Stomach (tissue), 9 donors: ENCODE measurements around the gene FMN1. TPM values are rescaled to one million over a fixed set of nuclear protein-coding genes. Genes with fewer than 3 reads are reported as not detected.

Experiments used
- DNase-seq, 2 donors: peaks; one replicate each; pipeline versions ENCODE4 v3.0.0 to v3.0.0-alpha.2; 2013 to 2019
- H3K27ac ChIP-seq, 5 donors: fragments of 200-600 bp in 4 of 5; sonication (generic) in 4 of 5; one replicate each; pipeline ENCODE4 v1.5.1; 2013 to 2019; ENCODE audit warnings: mild to moderate bottlenecking in 1 of 5, moderate library complexity in 1 of 5
- H3K27me3 ChIP-seq, 3 donors: fragments of 200-600 bp; sonication (generic); one replicate each; pipeline ENCODE4 v1.5.1; 2017 to 2019; ENCODE audit warnings: mixed run types in 1 of 3
- H3K36me3 ChIP-seq, 4 donors: fragments of 200-600 bp; sonication (generic); 1 replicate in 3 of 4; 2 replicates in 1 of 4; pipeline ENCODE4 v1.5.1; 2016 to 2019
- H3K4me1 ChIP-seq, 4 donors: fragments of 200-600 bp; sonication (generic); one replicate each; pipeline ENCODE4 v1.5.1; 2016 to 2019
- H3K4me3 ChIP-seq, 4 donors: fragments of 200-600 bp; sonication (generic) in 3 of 4; one replicate each; pipeline ENCODE4 v1.5.1; 2016 to 2019; ENCODE audit warnings: mild to moderate bottlenecking in 1 of 4
- H3K9me3 ChIP-seq, 4 donors: fragments of 200-600 bp; sonication (generic); one replicate each; pipeline ENCODE4 v1.5.1; 2016 to 2019
- EP300 ChIP-seq: sonication (generic); formaldehyde crosslinking; IDR thresholded peaks from one replicate; pipeline ENCODE4 v1.6.1; 2017; ENCODE audit warnings: antibody characterized with exemption
- POLR2A ChIP-seq, 4 donors: fragments of 450-650 bp; IDR thresholded peaks; one replicate each; pipeline ENCODE4 v1.6.1; 2016; ENCODE audit warnings: antibody characterized with exemption in 4 of 4, control low read depth in 2 of 4, mild to moderate bottlenecking in 1 of 4, moderate library complexity in 1 of 4
- POLR2AphosphoS5 ChIP-seq, 3 donors: sonication (generic); formaldehyde crosslinking; IDR thresholded peaks; one replicate each; pipeline ENCODE4 v1.6.1; 2016; ENCODE audit warnings: antibody characterized with exemption in 3 of 3
- whole genome bisulfite sequencing, 5 donors: extraction: QIAGEN DNeasy Blood & Tissue Kit in 3 of 5; methylation state at CpG; one replicate each; pipeline versions ENCODE4 v1.1.5 to v1.1.7; 2013 to 2018; 5-methylcytosine and 5-hydroxymethylcytosine counted together
- intact Hi-C: fragments of 100-400 bp; cut with DNase I; formaldehyde crosslinking; loops from one replicate; pipeline ENCODE4 v1.15.1; 2023; ENCODE audit warnings: low total_unique reads
- polyA plus RNA-seq, 3 donors: library from polyadenylated mRNA; stranded (reverse); fragments of 200-250 nt; gene quantifications; one replicate each; pipeline ENCODE4 v1.2.3, GENCODE V29; 2013
- total RNA-seq, 5 donors: library from RNA; depleted of rRNA; stranded (reverse); fragments of >200 nt; gene quantifications; one replicate each; pipeline versions ENCODE4 v1.1.0 to v1.2.3, GENCODE V29; 2014 to 2016
- TF ChIP-seq, protein P1 (sequence below), 7 experiments: fragments of 450-650 bp in 4 of 7; fragments of 200-600 bp in 3 of 7; sonication (generic) in 3 of 7; IDR thresholded peaks; one replicate each; pipeline ENCODE4 v1.5.1; 2016 to 2019; ENCODE audit warnings: antibody characterized with exemption in 7 of 7, control low read depth in 2 of 7, mild to moderate bottlenecking in 1 of 7
- donor health status: healthy with polysubstance abuse.
- donor health status: Bipolar disorder and iron deficiency.
- donor health status: healthy.

The FMN1 gene
- total and polyA plus RNA-seq, 8 donors: 0.40 to 58.0 (median 22.9) TPM

DNA sequence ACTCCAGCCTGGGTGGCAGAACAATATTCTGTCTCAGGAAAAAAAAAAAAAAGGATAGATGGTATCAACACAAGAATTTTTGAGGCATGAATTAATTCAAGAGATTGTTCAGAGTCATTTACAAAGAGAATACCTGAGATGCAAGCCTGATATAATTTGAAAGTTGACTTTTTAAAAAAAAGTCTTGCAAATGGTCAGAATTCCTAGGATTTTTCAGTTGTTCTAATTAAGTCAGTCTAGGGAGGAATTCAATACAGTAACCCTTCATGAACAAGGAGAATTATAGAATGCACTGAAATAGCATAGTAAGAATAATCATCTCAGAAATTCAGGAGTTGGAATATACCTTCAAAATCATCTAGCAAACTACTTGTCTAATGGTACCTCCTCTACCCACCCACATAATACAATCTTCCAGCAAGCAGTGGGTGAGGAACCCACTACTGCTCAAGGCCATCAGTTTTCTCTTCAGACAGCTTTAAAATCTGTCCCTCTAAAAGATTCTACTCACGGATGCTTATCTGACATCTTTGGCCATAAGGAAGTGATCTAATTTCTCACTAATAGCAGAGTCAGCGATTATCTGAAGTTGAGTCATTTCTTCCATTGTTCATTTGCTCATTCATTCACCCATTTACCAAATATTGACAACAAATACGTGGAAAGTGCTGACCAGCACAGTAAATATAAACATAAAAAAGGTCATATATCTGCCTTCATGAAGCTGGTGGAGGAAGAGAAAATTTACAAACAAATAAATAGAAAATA lies 317.1 kb downstream of the FMN1 start:
- Histone ChIP-seq H3K27me3 (no peaks in the 10 kb centered on the region), H3K36me3 (peaks cover 0 to 3% (median 0%) of the 10 kb centered on the region in 4 donors), H3K4me1 (peaks cover 0 to 34% (median 19%) of the 10 kb centered on the region in 4 donors), H3K4me3 (no peak overlapping the region), H3K9me3 (no peaks in the 10 kb centered on the region), H3K27ac (peak overlapping the region in 3 of 5 donors; percentile 14 to 68 (median 48))
- DNase-seq: no peak
- 42 to 65% (median 51%) methylated on average over 3 of the region's 3 CpGs for WGBS, 5 donors
- TF ChIP-seq POLR2A (IDR thresholded peaks at IDR 0.05) (no peak), POLR2AphosphoS5 (IDR thresholded peaks at IDR 0.05) (peak in 1 of 3 donors; percentile 19), EP300 (no peak)
- TF ChIP-seq, protein P1, sequence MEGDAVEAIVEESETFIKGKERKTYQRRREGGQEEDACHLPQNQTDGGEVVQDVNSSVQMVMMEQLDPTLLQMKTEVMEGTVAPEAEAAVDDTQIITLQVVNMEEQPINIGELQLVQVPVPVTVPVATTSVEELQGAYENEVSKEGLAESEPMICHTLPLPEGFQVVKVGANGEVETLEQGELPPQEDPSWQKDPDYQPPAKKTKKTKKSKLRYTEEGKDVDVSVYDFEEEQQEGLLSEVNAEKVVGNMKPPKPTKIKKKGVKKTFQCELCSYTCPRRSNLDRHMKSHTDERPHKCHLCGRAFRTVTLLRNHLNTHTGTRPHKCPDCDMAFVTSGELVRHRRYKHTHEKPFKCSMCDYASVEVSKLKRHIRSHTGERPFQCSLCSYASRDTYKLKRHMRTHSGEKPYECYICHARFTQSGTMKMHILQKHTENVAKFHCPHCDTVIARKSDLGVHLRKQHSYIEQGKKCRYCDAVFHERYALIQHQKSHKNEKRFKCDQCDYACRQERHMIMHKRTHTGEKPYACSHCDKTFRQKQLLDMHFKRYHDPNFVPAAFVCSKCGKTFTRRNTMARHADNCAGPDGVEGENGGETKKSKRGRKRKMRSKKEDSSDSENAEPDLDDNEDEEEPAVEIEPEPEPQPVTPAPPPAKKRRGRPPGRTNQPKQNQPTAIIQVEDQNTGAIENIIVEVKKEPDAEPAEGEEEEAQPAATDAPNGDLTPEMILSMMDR (IDR thresholded peaks at IDR 0.05): no peak
- intact Hi-C loops: loop anchor here (10.0 kb wide), 1 partner anchor 57 kb away; no protein-coding TSS in a partner anchor

DNA sequence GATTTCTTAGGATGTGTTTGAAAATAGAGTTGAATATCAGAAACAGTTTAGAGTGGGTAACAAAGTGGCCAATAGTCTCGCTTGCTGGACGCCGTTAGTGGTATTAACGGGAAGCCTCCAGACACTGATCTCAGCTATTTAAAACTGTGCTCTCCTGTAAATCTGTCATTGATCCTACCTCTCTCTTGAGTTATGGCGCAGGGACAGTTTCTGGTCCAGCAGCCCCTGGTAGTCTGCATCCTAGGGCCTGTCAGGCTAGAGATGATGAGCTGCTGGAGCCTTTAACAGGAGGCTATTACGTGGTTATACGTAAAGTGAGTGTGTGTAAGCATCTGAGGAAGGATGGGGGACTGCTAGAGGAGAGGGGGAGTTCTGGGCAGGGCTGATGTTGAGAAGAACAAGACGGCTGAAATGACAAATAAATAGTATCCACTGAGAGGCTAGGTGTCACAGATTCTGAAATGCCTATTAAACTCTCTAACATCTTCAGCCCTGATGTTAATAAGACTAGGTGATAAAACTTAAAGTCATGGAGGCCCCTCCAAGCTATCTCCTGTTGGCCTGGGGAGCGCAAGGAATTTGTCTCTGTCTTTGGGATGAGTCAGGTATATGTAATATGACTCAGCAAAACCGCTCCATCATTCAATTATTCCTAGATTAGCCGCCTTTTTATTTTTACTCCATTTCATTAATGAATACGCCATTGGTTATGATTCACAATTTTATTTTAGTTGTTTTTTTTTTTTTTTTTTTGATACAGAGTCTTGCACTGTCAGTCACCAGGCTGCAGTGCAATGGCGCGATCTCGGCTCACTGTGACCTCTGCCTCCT lies 321.0 kb downstream of the FMN1 start:
- peaks cover 0 to 26% (median 17%) of the 10 kb centered on the region in 4 donors for H3K4me1 ChIP-seq
- H3K9me3 ChIP-seq: no peaks in the 10 kb centered on the region
- peak overlapping the region in 4 of 5 donors; percentile 70 to 82 (median 77) for H3K27ac ChIP-seq
- TF ChIP-seq POLR2AphosphoS5 (IDR thresholded peaks at IDR 0.05) (peak in 1 of 3 donors; percentile 33), EP300 (no peak)
- TF ChIP-seq, protein P1 (IDR thresholded peaks at IDR 0.05): no peak
- no peak overlapping the region for H3K4me3 ChIP-seq
- 80 to 85% (median 81%) methylated on average over 15 of the region's 15 CpGs for WGBS, 5 donors
- no peaks in the 10 kb centered on the region for H3K27me3 ChIP-seq
- peak in 1 of 2 donors; percentile 53 for DNase-seq
- H3K36me3 ChIP-seq: peaks cover 0 to 10% (median 1%) of the 10 kb centered on the region in 4 donors
- intact Hi-C loops: loop anchor here (10.0 kb wide), 1 partner anchor 61 kb away; no protein-coding TSS in a partner anchor

DNA sequence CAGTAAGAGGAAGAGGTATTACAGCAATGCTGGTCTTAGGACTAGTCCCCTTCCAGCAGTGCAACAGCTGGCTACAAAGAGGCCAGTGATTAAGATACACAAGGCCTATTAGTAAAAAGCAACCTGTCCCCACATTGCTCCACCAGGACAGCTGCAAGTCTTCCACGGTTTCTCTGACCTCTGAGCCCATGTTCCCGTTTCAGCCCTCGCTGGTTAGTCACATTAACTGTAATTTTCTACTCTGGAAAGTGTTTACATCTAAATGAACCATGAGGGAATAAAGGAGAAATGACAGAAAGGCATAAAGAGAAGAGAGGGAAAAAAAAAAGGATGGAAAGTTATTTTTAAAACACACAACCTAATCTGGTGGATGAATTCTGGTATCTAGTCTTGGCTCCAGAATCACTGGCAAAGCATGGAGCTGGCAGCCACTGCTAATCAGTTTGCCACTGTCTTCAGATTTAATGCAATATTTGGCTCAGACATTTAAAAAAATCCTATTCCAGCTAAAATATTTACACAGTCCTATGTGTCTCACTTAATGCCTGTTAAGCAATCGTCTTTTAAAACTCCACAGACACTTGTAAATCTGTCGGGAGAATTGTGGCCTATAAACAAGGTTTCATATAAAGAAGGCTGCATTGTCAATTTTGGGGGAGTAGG lies 321.8 kb downstream of the FMN1 start:
- peak; percentile 26 to 77 for DNase-seq
- peaks cover 0 to 23% (median 13%) of the 10 kb centered on the region in 4 donors for H3K4me1 ChIP-seq
- H3K27me3 ChIP-seq: no peaks in the 10 kb centered on the region
- 45 to 74% (median 71%) methylated on average over 5 of the region's 5 CpGs for WGBS, 5 donors
- H3K4me3 ChIP-seq: no peak overlapping the region
- peaks cover 0 to 10% (median 0%) of the 10 kb centered on the region in 4 donors for H3K36me3 ChIP-seq
- TF ChIP-seq POLR2AphosphoS5 (IDR thresholded peaks at IDR 0.05) (peak; percentile 59 to 92 (median 67)), POLR2A (IDR thresholded peaks at IDR 0.05) (no peak), EP300 (peak; percentile 3)
- TF ChIP-seq, protein P1 (IDR thresholded peaks at IDR 0.05): no peak
- intact Hi-C loops: loop anchor here (10.0 kb wide), 1 partner anchor 62 kb away; no protein-coding TSS in a partner anchor
- H3K9me3 ChIP-seq: no peaks in the 10 kb centered on the region
- peak overlapping the region in 4 of 5 donors; percentile 70 to 82 (median 77) for H3K27ac ChIP-seq

DNA sequence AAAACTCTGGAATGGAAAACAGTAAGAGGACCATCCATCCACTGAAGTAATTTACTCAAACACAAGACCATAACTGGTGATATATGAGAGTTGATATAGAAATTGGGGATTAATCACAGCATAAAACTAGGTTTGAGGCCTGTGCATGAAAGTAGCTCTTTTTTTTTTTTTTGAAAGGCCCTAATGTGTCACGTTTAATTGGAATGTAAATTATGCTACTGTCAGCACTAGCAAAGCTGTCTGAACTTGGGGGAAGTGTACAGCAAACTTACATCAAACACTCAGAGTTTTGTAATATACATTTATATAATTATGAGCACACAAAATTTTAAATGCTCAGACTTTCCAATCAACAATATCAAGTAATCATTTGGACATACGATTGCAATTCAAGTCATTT lies 322.6 kb downstream of the FMN1 start:
- Histone ChIP-seq H3K27me3 (no peaks in the 10 kb centered on the region), H3K4me3 (no peak overlapping the region), H3K9me3 (no peaks in the 10 kb centered on the region), H3K4me1 (peaks cover 0 to 26% (median 13%) of the 10 kb centered on the region in 4 donors), H3K36me3 (peaks cover 0 to 10% (median 0%) of the 10 kb centered on the region in 4 donors), H3K27ac (peak overlapping the region in 4 of 5 donors; percentile 61 to 82 (median 77))
- intact Hi-C loops: loop anchor here (10.0 kb wide), 1 partner anchor 63 kb away; no protein-coding TSS in a partner anchor
- TF ChIP-seq, protein P1 (IDR thresholded peaks at IDR 0.05): no peak
- TF ChIP-seq POLR2A (IDR thresholded peaks at IDR 0.05) (no peak), EP300 (no peak), POLR2AphosphoS5 (IDR thresholded peaks at IDR 0.05) (no peak)
- DNase-seq: no peak
- WGBS, 5 donors: 74 to 89% (median 81%) methylated on average over 2 of the region's 2 CpGs
